ENCODE results near the gene RPS13.
"Not testable (repeated sequence)": the region's sequence is repeated elsewhere in the genome, so short reads cannot be mapped to it uniquely, and the experiment has no call there.

The RPS13 gene

DNA sequence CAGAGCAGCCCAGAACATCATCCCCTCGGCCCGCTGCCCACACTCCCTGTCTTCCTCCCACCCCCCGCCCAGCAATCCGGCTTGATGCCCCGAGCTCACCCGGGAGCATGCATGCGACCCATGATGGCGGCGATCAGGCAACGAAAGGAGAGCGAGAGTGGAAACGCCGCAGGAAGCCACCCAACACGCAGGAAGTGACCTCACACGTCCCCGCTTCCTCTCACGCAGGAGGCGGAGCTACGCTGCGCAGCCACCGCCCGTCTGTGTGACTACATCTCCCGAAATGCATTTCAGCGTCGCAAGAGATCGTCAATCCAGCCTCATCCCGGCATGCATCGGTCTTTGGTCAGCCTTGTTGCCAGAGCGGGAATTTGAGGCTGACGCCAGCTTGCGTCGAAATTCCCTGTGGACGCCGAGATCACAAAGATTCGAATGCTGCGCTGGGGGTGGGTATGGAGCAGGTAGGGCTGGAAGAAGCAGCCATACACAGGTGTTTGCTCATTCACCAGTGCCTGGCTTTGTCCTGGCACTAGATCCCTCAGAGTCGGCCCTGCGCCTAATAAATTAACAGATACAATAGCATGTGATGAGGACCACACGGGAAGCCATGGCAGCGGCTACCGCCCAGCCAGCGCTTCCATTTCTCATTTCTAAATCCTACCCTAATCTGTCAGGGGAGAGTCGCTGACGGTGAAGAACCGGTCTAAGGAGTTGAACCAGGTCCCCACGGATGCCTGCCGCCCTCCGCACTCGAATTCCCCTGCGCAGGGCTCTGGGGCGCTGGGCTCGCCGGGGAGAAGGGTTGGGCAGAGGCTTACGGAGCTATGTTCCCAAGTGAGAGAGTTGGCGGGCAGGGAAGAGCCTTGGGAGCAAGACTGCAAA lies at the start of gene RPS13:
TSS of gene RPS13 (minus strand) at position 148 of the 882 bp plus-strand sequence. CDS start at position 122, 26 bp downstream.
- DNase-seq, result peak; percentile 92

DNA sequence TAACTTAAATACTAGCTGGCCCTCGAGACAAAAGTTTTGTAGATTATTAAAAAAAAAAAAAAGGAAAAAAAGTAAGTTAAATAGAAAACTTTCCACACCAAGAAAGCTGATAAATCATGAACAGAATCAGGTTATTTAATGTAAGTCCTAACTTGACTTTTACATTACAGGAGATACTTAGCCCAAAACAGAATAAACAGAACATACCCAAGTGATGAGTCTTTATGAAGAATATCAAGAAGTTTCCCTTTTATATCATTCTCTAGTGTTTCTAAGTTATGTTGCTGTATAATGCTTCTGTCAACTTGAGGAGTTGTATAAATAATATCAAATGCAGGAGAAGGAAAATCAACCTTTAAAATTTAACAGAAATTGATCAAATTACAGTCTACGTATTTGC lies 44.5 kb upstream of the RPS13 start:
- no peak for DNase-seq

DNA sequence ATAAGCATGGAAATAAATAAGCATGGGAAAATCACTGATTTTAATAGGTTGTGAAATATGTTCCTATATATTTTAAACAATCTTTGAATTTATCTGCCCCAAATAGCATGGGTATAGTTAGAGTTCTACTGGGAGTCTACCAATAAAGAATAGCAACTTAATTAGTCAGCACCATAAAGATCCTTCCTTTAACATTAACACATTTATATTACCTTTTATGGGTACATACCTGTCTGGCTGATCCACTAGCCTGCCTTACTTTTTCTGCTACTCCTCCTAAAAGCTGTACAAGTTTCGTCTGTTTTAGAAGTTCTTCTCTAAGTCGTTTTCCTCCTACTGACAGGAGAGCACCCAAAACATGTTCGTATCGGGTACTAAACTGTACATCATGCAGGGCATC lies 39.8 kb upstream of the RPS13 start:
- no peak for DNase-seq

GRCh38 chr11:17116117-17116516 lies 38.6 kb upstream of the RPS13 start:
- DNase-seq, result no peak

GRCh38 chr11:17107745-17108144 lies 30.3 kb upstream of the RPS13 start:
- not testable (repeated sequence) for DNase-seq

DNA sequence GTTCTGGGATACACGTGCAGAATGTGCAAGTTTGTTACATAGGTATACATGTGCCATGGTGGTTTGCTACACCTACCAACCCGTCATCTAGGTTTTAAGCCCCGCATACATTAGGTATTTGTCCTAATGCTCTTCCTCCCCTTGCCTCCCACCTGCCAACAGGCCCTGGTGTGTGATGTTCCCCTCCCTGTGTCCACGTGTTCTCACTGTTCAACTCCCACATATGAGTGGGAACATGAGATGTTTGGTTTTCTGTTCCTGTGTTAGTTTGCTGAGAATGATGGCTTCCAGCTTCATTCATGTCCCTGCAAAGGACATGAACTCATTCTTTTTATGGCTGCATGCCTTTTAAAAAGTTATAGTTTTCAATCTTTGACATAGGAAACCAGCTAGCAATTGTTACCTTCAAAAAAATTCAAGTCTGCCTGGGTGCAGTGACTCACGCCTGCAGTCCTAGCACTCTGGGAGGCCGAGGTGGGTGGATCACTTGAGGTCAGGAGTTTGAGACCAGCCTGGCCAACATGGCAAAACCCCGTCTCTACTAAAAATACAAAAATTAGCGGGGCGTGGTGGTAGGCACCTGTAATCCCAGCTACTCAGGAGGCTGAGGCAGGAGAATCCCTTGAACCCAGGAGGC lies 28.1 kb upstream of the RPS13 start:
- DNase-seq, result not testable (repeated sequence)

- no peak for DNase-seq
Measured at GRCh38 chr11:17102462-17102861, 25.0 kb upstream of the RPS13 start.

DNA sequence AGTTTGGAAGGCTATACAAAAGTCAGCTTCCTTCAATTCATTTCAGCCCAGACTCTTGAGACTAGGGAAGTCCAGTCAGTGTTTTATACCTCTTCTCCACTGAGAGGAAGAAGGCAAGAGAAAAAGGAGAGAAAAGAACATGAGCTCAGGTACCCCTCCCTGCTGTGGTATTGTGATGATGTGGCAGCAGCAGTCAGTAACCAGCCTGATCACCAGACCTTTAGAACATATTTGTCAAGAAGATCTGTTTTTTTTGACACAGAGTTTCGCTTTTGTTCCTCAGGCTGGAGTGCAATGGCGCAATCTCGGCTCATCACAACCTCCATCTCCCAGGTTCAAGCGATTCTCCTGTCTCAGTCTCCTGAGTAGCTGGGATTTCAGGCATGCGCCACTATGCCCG lies 21.2 kb upstream of the RPS13 start:
- no peak for DNase-seq

- DNase-seq, result no peak
Measured at GRCh38 chr11:17098038-17098437, 20.6 kb upstream of the RPS13 start.

GRCh38 chr11:17085976-17086375 lies 8.5 kb upstream of the RPS13 start:
- DNase-seq, result not testable (repeated sequence)

DNA sequence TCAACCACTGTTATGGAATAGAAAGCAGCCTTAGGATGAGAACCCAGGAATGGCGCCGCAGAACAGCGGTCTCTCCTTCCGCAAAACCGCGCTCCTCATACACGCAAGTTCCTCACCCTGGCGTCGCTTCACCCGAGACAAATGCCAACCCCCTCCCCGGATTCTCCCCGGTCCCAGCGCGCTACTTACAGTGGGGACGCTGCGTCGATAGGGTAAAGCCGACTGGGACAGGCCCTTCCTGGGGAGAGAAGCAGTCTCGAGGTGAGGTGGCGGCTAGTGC lies 287 bp downstream of the RPS13 start:
- no peak for DNase-seq

GRCh38 chr11:17076517-17077239 lies 789 bp downstream of the RPS13 start:
- peak; percentile 68 for DNase-seq

DNA sequence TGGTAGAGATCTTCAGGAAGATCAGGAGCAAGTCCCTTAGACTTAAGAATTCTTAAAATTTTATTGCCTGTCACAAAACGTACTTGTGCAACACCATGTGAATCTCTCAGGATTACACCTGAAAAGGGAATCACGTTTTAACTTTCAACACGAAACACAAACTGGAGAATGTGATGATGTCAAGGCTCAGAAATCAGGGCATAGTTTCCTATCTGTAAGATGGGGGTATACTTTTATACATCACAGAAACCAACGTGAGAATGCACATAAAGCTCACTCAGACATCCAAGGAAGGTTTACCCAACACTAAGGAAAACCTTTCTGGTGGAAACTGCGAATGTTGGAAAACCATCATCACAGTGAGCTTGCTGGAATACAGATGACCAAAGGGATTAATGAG lies 2.0 kb downstream of the RPS13 start:
- no peak for DNase-seq

- no peak for DNase-seq
Measured at GRCh38 chr11:17073370-17074027, 4.0 kb downstream of the RPS13 start.

- DNase-seq, result no peak
Measured at GRCh38 chr11:17067417-17067816, 10.1 kb downstream of the RPS13 start.

DNA sequence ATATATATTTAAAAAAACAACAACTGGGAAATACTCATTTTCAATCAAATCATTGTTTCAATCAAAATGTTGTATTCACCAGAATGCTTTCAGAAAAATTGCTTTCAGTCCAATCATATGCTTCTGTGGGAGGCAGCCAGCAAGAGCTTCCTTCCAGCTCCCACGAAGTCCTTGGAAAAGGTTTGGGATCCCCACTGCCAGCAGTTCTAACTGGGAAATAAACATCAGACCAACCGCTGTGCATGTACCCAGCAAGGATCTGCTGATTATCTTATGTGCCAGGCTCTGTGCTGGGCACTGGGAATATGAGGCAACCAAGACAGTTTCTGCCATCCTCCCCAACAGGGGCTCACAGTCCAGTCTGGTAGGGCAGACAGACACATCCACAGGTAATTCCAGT lies 10.8 kb downstream of the RPS13 start:
- no peak for DNase-seq

DNA sequence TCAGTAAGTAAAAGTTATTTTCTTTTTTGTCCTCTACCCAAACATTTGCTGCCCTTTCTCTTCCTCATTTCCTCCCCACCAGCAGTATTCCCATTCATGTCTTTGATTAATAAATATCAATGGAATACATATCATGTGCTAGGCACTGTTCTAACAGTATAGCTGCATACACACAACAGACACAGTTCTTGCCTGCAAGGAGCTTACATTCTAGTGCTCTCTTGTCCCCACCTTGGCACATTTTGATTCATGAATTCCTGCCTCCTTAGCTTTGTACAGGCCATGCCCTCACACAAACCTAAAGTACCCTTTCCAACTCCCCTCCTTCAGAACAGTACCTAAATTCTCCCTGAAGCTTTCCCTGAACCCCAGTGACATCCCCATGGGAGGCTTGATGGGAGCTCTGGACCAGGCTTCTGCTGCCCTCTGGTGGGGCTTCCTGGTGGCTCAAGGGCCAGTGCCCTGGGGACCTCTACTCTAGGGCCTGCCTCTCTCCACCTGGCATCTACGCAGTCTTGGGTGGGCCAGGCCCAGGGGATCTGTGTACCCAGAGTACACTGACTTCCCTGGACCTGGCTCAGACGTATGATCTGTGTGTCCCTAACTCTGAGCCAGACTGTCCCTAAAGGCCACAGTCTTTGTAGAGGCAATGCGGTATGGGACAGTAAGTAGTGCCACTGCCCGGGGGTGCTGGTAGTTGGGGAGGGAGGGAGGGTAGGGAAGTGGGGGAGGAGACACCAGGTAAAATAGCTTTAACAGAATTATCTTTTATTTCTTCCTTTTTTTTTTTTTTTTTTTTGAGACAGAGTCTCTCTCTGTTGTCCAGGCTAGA lies 14.1 kb downstream of the RPS13 start:
- peak; percentile 82 for DNase-seq

DNA sequence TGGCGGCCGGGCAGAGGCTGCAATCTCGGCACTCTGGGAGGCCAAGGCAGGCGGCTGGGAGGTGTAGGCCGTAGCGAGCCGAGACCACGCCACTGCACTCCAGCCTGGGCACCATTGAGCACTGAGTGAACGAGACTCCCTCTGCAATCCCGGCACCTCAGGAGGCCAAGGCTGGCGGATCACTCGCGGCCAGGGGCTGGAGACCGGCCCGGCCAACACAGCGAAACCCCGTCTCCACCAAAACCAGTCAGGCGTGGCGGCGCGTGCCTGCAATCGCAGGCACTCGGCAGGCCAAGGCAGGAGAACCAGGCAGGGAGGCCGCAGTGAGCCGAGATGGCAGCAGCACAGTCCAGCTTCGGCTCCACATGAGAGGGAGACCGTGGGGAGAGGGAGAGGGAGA lies 26.3 kb downstream of the RPS13 start:
- not testable (repeated sequence) for DNase-seq

DNA sequence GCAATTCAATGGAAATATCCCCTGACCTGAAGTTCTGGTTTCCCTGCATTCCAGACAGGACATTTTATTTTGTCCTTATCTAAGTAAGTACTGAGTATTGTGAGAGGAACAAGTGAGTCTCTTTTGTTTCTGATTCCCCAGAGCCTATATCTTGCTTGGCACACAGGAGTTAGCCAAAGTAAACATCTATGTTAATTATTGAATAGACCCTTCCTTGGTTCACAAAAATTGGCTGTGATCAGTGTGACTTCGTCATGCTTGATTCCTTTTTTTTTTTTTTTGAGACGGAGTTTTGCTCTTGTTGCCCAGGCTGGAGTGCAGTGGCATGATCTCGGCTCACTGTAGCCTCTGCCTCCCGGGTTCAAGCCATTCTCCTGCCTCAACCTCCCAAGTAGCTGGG lies 29.0 kb downstream of the RPS13 start:
- not testable (repeated sequence) for DNase-seq

DNA sequence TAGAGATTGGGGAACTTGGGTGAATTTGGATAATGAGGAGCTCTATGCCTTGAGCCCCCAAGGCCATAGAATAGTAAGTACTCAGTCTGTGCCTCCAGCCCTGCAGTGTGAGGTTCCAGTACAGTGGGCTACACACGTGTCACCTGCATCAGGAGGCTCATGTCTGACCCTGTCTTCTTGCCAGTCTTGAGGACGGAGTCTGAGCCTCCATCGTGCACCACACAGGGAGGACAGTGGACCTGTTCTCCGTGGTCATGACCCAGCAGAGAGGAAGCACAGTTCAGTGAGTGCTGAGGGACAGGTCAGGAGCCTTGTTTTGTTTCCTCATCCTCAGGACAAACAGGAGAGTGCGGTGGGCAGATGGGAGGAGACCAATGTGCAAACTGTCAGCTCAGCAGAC lies 30.8 kb downstream of the RPS13 start:
- DNase-seq, result no peak

GRCh38 chr11:17036666-17037658 lies 40.5 kb downstream of the RPS13 start:
- no peak for DNase-seq
